HL-60 (cell line): ENCODE measurements around the gene VARS1.

Experiments
- CTCF ChIP-seq: IDR thresholded peaks from one replicate; pipeline ENCODE4 v1.5.1; 2011; ENCODE audit warnings: low read length, control low read depth, inconsistent platforms; ENCODE audit not compliant: insufficient read depth
- GABPA ChIP-seq: IDR thresholded peaks from 2 replicates; pipeline ENCODE4 v1.6.1; 2012; ENCODE audit warnings: low read depth
- POLR2AphosphoS5 ChIP-seq: IDR thresholded peaks from 2 replicates; pipeline ENCODE4 v1.6.1; 2012; ENCODE audit warnings: low read depth
- SPI1 ChIP-seq: IDR thresholded peaks from 2 replicates; pipeline ENCODE4 v1.6.1; 2012; ENCODE audit warnings: low read depth, mild to moderate bottlenecking, borderline replicate concordance
- TF ChIP-seq, protein P1 (sequence below): IDR thresholded peaks from 2 replicates; pipeline ENCODE4 v1.6.1; 2012; ENCODE audit warnings: low read depth; ENCODE audit not compliant: insufficient replicate concordance

DNA sequence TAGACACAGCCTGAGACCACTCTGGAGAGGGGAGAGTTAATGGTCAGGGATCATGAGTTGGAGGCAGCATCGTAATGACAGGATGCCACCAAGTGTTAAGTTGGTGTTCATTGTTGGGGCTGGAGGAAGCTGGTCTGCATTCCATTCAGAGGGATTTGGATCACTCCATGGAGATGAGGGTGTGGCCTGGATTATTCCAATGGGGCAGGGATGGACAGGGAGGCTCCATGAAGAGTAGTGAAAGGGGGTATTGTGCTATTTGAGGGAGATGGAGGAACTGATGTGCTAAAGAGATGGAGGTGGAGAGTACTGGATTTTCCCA is 32.0 kb downstream of the VARS1 start:
- TF ChIP-seq CTCF (no peak), POLR2AphosphoS5 (no peak), GABPA (no peak), SPI1 (no peak)
- TF ChIP-seq, protein P1, sequence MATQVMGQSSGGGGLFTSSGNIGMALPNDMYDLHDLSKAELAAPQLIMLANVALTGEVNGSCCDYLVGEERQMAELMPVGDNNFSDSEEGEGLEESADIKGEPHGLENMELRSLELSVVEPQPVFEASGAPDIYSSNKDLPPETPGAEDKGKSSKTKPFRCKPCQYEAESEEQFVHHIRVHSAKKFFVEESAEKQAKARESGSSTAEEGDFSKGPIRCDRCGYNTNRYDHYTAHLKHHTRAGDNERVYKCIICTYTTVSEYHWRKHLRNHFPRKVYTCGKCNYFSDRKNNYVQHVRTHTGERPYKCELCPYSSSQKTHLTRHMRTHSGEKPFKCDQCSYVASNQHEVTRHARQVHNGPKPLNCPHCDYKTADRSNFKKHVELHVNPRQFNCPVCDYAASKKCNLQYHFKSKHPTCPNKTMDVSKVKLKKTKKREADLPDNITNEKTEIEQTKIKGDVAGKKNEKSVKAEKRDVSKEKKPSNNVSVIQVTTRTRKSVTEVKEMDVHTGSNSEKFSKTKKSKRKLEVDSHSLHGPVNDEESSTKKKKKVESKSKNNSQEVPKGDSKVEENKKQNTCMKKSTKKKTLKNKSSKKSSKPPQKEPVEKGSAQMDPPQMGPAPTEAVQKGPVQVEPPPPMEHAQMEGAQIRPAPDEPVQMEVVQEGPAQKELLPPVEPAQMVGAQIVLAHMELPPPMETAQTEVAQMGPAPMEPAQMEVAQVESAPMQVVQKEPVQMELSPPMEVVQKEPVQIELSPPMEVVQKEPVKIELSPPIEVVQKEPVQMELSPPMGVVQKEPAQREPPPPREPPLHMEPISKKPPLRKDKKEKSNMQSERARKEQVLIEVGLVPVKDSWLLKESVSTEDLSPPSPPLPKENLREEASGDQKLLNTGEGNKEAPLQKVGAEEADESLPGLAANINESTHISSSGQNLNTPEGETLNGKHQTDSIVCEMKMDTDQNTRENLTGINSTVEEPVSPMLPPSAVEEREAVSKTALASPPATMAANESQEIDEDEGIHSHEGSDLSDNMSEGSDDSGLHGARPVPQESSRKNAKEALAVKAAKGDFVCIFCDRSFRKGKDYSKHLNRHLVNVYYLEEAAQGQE: no peak
